ENCODE results near the gene PTEN.
"Not testable (repeated sequence)": the region's sequence is repeated elsewhere in the genome, so short reads cannot be mapped to it uniquely, and the experiment has no call there.

Gene PTEN

DNA sequence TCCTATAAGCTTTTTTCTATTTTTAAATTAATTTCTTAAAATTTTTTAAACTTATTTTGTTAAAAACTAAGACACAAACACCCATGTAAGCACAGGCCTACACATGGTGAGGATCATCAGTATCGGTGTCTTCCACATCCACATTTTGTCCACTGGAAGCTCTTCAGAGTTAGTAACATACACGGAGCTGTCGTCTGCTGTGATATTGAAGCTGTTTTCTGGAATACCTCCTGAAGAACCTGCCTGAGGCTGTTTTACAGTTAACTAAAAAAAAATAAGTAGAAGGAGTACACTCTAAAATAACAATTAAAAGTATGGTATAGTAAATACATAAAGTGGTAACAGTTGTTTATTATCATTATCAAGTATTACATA lies 17.8 kb upstream of the PTEN start:
- DNase-seq (ENCODE audit: low read depth): no peak

DNA sequence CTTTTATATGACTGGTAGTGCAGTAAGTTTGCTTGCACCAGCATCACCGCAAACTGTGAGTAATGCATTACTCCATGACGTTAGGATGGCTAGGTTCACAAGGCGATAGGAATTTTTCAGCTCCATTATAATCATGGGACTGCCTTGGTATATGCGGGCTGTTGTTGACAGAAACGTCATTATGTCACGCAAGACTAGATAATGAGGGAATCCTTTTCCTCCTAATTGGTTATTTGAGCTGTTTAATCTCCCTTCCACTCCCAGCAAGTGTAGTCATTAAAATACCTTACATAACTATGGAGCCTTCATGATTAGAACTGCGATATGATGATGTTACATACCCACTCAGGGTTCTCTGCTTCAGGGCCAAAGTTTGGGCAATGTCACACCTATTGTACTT lies 17.4 kb upstream of the PTEN start:
- peak; percentile 88 for DNase-seq (ENCODE audit: low read depth)

DNA sequence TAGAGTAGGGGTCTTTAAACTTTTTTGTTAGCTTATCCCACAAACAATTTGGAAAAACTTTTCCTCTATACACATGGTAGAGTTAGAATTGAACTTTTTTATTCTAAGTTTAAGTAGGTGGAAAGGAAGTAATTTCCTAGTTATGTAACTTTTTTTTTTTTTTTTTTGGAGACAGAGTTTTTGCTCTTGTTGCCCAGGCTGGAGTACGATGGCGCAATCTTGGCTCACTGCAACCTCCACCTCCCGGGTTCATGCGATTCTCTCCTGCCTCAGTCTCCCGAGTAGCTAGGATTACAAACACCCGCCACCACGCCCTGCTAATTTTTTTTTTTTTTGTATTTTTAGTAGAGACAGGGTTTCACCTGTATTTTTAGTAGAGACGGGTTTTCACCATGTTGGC lies 16.7 kb upstream of the PTEN start:
- DNase-seq (ENCODE audit: low read depth): not testable (repeated sequence)

DNA sequence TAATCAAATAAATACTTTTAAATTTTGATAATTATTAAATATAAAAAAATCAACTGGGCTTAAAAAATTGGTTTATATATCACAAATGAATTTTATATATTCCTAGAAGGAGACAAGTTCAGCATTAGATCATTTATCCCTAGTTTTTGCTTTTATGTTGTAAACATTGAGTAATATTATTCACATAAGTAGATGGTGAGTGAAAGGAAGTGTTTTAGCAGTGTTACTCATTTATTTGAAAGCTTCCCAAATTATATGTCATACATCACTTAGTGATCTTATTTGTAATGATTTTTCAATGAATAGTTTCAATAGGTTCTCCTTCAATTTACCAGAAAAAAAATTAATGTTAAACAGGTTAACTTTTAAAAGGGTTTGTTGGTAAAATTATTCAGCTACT lies 15.9 kb upstream of the PTEN start:
- no peak for DNase-seq (ENCODE audit: low read depth)

DNA sequence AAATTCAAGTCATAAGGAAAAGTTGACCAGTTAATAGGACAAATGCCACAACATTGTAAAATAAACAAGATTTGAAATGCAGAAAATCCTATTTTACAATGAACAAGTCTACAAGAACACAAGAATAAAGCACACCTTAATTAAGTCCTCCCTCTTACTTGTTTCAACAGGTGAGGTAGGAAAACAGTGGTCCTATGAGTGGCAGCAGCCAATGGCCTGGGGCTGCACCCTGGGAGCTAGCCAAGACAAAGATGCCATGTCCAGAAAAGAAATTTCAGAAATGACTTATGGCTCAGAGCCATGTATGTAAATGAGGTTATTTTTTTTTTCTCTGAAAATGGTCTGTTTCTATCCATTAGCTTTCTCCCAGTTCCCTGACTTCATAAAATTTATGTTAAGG lies 14.4 kb upstream of the PTEN start:
- no peak for DNase-seq (ENCODE audit: low read depth)

DNA sequence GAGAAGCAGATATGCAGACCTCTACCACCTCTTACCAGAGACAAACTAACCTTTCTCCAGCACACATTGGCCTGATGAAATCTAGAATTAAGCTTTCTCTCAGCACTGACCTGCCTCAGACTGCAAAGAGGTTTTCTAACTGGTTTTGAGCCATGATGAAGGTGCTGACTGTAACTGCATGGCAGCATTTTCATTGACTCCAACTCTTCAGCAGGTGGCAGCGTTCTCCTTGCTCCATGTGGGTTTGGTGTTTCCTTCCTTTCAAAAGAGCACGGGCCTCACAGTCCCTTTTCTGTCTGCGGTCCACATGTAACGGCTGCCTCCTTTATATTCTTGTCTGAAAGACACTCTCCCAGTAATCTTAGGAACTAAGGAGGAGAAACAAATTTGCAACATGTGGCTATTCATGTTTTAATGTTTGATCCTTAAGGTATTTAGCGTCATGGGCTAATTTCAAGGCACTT lies 12.7 kb upstream of the PTEN start:
- no peak for DNase-seq (ENCODE audit: low read depth)

DNA sequence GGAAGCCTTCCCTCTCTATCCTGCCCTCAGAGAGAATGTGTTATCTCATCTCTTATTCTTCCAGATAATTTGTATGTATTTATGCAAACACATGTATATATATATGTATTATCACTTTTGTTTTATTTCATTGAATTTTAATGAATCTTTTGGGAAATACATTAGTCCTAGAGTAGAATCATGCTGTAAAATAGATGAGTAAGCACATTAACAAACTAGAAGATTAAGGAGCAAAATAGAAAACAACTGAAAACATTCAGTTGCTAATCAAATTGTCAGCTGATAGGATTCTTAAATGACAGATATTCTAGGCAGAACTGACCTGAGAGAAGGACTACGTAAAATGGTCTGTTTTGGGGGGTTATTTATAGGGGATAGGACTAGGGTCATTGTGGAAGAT lies 11.3 kb upstream of the PTEN start:
- DNase-seq (ENCODE audit: low read depth): no peak

DNA sequence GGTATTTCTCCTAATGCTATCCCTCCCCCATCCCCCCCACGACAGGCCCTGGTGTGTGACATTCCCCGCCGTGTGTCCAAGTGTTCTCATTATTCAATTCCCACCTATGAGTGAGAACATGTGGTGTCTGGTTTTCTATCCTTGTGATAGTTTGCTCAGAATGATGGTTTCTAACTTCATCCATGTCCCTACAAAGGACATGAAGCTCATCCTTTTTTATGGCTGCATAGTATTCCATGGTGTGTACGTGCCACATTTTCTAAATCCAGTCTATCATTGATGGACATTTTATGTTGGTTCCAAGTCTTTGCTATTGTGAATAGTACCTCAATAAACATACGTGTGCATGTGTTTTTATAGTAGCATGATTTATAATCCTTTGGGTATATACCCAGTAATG lies 8.2 kb upstream of the PTEN start:
- not testable (repeated sequence) for DNase-seq (ENCODE audit: low read depth)

DNA sequence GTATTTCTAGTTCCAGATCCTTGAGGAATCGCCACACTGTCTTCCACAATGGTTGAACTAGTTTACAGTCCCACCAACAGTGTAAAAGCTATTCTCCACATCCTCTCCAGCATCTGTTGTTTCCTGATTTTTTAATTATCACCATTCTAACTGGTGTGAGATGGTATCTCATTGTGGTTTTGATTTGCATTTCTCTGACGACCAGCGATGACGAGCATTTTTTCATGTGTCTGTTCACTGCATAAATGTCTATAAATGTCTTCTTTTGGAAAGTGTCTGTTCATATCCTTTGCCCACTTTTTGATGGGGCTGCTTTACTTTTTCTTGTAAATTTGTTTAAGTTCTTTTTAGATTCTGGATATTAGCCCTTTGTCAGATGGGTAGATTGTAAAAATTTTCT lies 7.8 kb upstream of the PTEN start:
- not testable (repeated sequence) for DNase-seq (ENCODE audit: low read depth)

DNA sequence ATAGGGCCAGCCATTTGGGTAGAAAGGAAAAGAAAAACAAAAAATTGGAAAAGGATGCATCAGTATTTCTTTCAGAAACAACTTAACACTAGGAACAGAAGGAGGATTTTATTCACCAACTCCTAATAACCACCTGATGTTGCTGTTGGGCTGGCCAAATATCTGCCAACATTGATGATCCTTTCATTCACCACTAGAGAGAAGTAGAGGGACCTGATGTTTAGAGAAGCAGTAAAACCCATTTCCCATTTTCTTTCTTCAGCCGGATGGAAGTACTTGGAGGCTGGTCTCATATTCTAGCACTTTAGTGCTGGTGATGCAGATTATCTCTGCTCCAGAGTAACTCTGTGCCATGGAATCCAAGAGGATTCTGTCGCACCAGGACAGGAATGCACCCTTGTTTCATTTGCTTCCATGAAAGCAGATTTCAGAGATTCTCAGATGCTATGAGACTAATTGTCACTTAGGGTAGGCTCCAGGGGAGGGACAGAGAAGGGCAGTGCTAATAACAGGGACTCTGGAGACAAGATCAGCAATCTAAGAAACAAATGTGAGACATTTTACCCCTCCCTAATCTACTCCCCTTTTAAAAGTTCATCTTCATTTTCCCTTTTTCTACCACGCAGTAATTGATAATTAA lies 3.1 kb upstream of the PTEN start:
- DNase-seq (ENCODE audit: low read depth): no peak

DNA sequence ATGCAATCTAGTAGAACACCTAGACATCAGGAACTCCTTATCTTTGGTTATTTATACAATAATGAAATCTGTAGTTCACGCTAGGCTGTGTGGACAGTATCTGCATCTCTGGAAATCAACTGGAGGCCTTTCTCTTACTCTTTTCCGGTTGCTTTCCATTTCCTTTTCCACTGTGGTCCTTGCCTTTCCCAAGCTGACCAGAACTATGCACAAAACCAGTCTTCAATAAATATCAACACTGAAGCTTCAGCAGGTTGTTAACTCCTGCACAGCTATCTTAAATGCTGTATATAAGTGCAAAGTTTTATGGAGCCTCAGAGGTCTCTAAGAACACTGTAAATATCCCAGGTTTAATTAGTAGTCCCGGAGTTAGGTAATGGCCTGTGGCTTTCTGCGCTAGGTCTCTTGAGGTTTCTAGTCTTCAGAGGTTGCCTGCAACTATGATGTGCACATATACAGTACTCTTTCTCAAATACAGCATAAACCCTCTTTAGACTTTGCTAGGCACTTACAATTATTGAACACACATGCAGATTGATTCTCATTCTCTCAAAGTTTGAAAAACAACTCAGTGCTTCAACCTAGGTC lies 2.5 kb upstream of the PTEN start:
- DNase-seq (ENCODE audit: low read depth): no peak

DNA sequence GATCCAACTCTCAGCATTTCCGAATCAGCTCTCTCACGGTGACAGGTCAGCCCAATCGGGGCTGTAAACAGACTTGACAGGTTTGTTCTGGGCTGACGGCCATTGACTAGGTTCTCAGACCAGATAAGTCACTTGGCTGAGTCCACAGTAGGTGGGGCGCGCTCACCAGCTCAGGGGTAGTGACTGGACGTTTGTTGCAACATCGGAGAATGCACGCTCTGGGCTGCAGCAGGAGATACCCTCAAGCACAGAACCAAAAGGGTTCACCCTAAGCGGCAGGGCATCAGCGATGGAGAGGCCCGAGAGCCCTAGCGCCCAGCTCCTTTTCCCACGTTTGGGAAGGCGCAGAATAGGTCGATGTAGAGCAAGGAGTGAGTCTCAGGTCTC lies 1.9 kb upstream of the PTEN start:
- DNase-seq (ENCODE audit: low read depth): no peak

DNA sequence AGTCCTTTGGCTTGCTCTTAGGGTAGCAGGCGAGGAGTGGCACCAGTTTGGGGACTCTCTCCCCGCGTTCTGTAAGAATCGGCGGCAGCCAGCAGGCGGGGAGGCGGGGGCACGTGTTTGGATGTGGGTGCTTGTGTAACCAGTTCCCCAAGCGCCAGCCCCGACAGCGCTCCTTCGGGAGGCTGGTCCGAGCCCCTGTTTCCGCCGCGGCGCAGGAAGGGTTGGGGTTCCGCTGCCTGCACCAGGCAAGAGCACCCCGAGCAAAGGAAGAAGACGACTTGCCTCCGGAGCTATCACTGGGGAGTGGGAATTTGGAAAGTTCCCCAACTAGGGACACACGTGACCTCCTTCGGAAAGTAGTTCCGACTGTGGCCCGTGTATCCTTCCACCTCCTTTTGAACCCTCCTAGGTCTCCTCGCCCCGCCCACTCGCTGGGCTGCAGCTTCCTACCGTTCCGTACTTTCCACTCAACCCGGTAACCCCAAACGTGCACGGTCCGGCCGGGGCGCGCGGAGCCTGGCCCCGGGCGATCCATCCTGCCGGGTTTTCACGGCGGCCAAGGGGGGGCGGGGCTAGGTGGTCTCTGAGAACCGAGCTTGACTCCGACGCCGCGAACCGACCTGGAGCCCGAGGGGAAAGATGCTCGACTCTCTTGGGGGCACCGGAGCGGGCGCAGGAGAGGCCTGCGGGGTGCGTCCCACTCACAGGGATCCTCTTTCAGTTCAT lies 1.3 kb upstream of the PTEN start:
- DNase-seq (ENCODE audit: low read depth): peak; percentile 91

DNA sequence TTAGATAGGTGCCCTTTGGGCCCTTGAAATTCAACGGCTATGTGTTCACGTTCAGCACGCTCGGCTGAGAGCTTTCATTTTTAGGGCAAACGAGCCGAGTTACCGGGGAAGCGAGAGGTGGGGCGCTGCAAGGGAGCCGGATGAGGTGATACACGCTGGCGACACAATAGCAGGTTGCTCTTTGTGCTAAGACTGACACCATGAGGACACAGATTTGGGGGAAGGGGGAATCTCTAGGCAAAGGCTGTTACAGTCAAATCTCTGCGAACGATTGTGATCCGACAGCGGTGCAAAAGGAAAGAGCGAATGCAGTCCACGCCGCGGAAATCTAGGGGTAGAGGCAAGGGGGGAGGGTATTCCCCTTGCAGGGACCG lies 759 bp upstream of the PTEN start:
- no peak for DNase-seq (ENCODE audit: low read depth)

DNA sequence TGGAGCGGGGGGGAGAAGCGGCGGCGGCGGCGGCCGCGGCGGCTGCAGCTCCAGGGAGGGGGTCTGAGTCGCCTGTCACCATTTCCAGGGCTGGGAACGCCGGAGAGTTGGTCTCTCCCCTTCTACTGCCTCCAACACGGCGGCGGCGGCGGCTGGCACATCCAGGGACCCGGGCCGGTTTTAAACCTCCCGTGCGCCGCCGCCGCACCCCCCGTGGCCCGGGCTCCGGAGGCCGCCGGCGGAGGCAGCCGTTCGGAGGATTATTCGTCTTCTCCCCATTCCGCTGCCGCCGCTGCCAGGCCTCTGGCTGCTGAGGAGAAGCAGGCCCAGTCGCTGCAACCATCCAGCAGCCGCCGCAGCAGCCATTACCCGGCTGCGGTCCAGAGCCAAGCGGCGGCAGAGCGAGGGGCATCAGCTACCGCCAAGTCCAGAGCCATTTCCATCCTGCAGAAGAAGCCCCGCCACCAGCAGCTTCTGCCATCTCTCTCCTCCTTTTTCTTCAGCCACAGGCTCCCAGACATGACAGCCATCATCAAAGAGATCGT lies 598 bp downstream of the PTEN start:
- not testable (repeated sequence) for DNase-seq (ENCODE audit: low read depth)

DNA sequence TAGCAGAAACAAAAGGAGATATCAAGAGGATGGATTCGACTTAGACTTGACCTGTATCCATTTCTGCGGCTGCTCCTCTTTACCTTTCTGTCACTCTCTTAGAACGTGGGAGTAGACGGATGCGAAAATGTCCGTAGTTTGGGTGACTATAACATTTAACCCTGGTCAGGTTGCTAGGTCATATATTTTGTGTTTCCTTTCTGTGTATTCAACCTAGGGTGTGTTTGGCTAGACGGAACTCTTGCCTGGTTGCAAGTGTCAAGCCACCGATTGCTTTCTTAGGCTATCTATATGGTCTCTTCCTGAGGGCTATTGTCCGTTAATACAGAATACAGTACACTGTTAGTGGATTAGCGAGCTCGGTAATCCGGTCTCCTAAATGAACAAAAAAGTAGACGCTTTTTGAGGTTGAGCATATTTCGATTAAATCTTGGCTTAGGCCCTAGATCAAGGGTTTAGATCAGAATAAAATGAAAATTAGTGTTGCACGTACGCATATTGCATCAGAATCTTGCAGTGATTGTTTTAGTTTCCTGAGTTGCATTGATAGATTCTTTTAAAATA lies 1.2 kb downstream of the PTEN start:
- DNase-seq (ENCODE audit: low read depth): no peak

DNA sequence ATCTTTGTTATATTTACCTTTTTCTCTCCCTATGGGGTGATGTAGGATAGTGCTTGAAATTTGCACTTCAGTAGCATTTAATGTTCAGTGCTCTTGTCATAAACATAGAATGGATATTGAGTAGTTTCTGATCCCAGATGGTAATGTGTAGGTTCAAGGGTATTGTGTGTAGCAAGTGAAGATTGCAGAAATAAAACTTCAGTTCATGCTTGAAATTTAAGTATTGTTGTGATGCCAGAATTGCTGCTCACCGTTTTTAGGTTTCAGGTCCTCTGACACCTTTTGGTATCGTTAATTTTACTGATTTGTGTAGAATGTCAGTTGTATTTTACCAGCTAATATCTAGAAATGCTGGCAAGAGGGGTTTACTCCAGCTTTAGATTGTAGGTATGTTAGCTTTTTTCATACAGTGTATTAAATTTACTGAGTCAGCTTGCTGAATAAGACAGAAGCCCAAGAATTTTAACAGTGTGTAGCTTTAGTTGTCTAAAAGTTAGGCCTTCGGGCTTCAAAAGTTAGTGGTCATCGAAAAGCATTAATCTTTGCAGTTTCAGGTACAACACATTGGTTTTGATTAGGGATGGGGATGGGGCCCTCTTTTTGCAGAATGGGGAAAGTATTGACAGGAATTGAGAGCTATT lies 1.9 kb downstream of the PTEN start:
- no peak for DNase-seq (ENCODE audit: low read depth)

DNA sequence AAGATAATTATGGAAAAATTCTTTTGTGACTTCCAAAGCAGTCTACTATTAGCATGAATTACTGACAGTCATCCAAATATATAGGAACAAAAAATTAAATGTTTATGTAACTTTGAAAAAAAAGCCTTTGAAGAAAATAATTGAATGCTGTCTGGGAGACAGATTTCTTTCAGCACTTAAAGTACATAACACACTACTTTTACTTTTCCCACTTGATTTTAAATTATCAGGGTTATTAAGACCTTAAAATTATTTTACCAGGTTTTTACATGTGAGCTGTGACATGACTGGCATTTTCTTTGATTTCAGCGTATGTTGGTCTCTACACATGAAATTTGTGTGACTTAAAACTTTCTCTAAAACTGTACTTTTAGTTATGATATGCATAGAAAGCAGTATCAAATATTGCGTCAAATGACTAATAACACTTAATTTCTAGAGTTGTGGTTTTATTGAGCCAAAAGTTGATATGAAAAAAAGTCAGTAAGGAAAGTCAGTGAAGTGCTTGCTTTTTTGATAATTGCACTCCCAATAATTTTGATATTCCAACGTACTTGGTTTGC lies 3.1 kb downstream of the PTEN start:
- DNase-seq (ENCODE audit: low read depth): no peak

DNA sequence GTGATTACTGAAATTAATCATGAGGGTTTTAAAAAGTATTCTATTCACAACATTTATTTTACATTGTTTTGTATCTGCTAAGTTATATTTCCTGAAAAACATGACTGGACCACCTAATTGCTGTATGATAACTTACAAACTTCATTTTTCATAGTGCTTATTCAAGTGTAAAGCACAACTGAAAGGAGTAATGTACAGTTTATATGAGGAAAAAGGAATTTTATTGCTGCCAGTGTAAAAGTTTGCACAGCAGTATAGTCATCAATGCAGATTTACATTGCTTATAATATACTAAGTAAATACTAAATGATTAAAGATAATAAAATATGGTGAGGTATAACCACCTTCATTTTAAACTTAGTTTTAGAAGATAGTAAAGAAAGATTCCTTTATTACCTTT lies 4.0 kb downstream of the PTEN start:
- DNase-seq (ENCODE audit: low read depth): no peak

DNA sequence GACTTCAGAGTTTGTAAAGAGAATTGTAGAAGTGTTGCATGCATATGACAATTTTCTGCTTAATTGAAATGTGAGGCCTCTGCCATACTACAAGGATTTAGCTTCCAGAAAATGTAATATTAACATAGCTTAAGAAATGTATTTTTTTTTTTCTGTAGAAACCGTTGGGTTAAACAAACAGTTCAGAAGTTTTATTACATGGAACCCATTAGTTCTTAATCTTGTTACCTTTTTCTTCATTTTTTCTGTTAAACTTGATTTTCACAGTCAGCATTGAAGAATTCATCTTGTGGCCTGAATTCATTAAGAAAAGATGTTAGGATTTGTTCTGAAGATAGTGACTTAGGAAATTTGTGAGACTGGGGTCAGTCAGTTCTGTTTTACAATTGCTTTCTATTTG lies 4.9 kb downstream of the PTEN start:
- no peak for DNase-seq (ENCODE audit: low read depth)

DNA sequence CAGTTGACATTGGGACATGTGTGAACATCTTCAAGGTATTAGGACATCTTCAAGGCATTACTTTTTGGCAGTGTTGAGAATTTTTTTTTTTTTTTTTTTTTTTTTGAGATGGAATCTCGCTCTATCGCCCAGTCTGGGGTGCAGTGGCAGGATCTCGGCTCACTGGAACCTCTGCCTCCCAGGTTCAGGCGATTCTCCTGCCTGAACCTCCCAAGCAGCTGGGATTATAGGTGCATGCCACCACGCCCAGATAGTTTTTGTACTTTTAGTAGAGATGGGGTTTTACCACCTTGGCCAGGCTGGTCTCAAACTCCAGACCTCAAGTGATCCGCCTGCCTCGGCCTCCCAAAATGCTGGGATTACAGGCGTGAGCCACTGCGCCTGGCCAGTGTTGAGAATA lies 5.7 kb downstream of the PTEN start:
- not testable (repeated sequence) for DNase-seq (ENCODE audit: low read depth)

Data from non-pigmented ciliary epithelial cell (primary cell).